Upper lobe of right lung (tissue), 1 donor: Measurements from ENCODE around the gene DCBLD2. TPM values are rescaled to one million over a fixed set of nuclear protein-coding genes. Genes with fewer than 3 reads are reported as not detected.

Source experiments
- ATAC-seq: fragments of 200-7000 bp; cut with Tn5 transposase; one replicate; pipeline ENCODE4 v1.9.1; 2020; ENCODE audit warnings: mild to moderate bottlenecking, moderate library complexity
- DNase-seq: peaks from one replicate; pipeline ENCODE4 v3.0.0-alpha.2; 2020
- H3K27ac ChIP-seq: fragments of 200-600 bp; one replicate; pipeline ENCODE4 v1.8.0; 2022
- H3K27me3 ChIP-seq: fragments of 200-600 bp; one replicate; pipeline ENCODE4 v1.8.0; 2022; ENCODE audit warnings: mild to moderate bottlenecking
- H3K36me3 ChIP-seq: fragments of 200-600 bp; one replicate; pipeline ENCODE4 v1.8.0; 2022
- H3K4me1 ChIP-seq: fragments of 200-600 bp; one replicate; pipeline ENCODE4 v1.8.0; 2022
- H3K4me3 ChIP-seq: fragments of 200-600 bp; one replicate; pipeline ENCODE4 v1.8.0; 2022; ENCODE audit warnings: mild to moderate bottlenecking
- H3K9me3 ChIP-seq: fragments of 200-600 bp; one replicate; pipeline ENCODE4 v1.8.0; 2022
- CTCF ChIP-seq: fragments of 200-600 bp; IDR thresholded peaks from one replicate; pipeline ENCODE4 v1.8.0; 2022; ENCODE audit warnings: antibody characterized with exemption
- intact Hi-C: fragments of 100-400 bp; cut with DNase I; formaldehyde crosslinking; loops from one replicate; pipeline ENCODE4 v1.11.0; 2022
- total RNA-seq: library from RNA; stranded (reverse); fragmentation: NEBNext Ultra II Directional; extraction: Animal tissue kit (Norgen Biotek cat#: 25700); gene quantifications from one replicate; pipeline ENCODE4 v1.2.1, GENCODE V29; 2021
- donor health status: DM: no; HTN: yes; CAD: no; lungs with severe emphysema.

Gene DCBLD2
- total RNA-seq, 1 donor from 2014 or later = 35.8 TPM

GRCh38 chr3:98890965-98891910, 10.3 kb downstream of the DCBLD2 start:
- DNase-seq (no peak), ATAC-seq (peak; percentile 75)
- H3K36me3 ChIP-seq = no peaks in the 10 kb centered on the region
- no peak overlapping the region for H3K4me3 ChIP-seq
- H3K9me3 ChIP-seq = no peaks in the 10 kb centered on the region
- intact Hi-C loops = no loop called here
- peaks cover 7% of the 10 kb centered on the region for H3K4me1 ChIP-seq
- H3K27me3 ChIP-seq = no peaks in the 10 kb centered on the region
- TF ChIP-seq CTCF = no peak
- no peak overlapping the region for H3K27ac ChIP-seq

- intact Hi-C loops = no loop called here
- DNase-seq (no peak), ATAC-seq (no peak)
- no peak overlapping the region for H3K4me3 ChIP-seq
- no peaks in the 10 kb centered on the region for H3K36me3 ChIP-seq
- H3K27ac ChIP-seq = no peak overlapping the region
- H3K9me3 ChIP-seq = no peaks in the 10 kb centered on the region
- no peak for TF ChIP-seq CTCF
- H3K4me1 ChIP-seq = peaks cover 10% of the 10 kb centered on the region
- no peaks in the 10 kb centered on the region for H3K27me3 ChIP-seq
These were observed 11.2 kb downstream of the DCBLD2 start for GRCh38 chr3:98890181-98890835.

- Histone ChIP-seq H3K4me1 (peaks cover 10% of the 10 kb centered on the region), H3K36me3 (no peaks in the 10 kb centered on the region)
These were observed 13.8 kb downstream of the DCBLD2 start for GRCh38 chr3:98887684-98888083.

GRCh38 chr3:98886525-98886924, 15.0 kb downstream of the DCBLD2 start:
- DNase-seq = no peak
- no peak overlapping the region for H3K4me3 ChIP-seq
- H3K27me3 ChIP-seq = no peaks in the 10 kb centered on the region
- H3K9me3 ChIP-seq = no peaks in the 10 kb centered on the region
- H3K4me1 ChIP-seq = peaks cover 10% of the 10 kb centered on the region
- no peaks in the 10 kb centered on the region for H3K36me3 ChIP-seq
- intact Hi-C loops = no loop called here
- no peak for TF ChIP-seq CTCF
- H3K27ac ChIP-seq = no peak overlapping the region
- ATAC-seq = no peak

More at GRCh38 chr3:98887684-98888083, 13.8 kb downstream of the DCBLD2 start:
- no peak for DNase-seq
- TF ChIP-seq CTCF = no peak
- Histone ChIP-seq H3K27ac (no peak overlapping the region), H3K27me3 (no peaks in the 10 kb centered on the region), H3K4me3 (no peak overlapping the region), H3K9me3 (no peaks in the 10 kb centered on the region)
- no peak for ATAC-seq
- intact Hi-C loops = no loop called here

- DNase-seq (no peak), ATAC-seq (no peak)
- H3K27ac ChIP-seq = peak overlapping the region; percentile 1
- H3K9me3 ChIP-seq = no peaks in the 10 kb centered on the region
- no peak overlapping the region for H3K4me3 ChIP-seq
- peaks cover 2% of the 10 kb centered on the region for H3K36me3 ChIP-seq
- peaks cover 10% of the 10 kb centered on the region for H3K4me1 ChIP-seq
- H3K27me3 ChIP-seq = no peaks in the 10 kb centered on the region
- intact Hi-C loops = no loop called here
- no peak for TF ChIP-seq CTCF
These were observed 15.6 kb downstream of the DCBLD2 start for GRCh38 chr3:98885851-98886250.
